Subcutaneous abdominal adipose tissue (tissue), 5 donors: ENCODE measurements around the gene SRF.

Experiments used
- H3K27ac ChIP-seq: one replicate; pipeline ENCODE4 v1.7.0; 2013; ENCODE audit warnings: low read depth, mild to moderate bottlenecking, inconsistent platforms, low read length, moderate library complexity
- H3K27me3 ChIP-seq, 5 donors: one replicate each; pipeline ENCODE4 v1.7.0; 2013; ENCODE audit warnings: low read length in 5 of 5, inconsistent platforms in 1 of 5; ENCODE audit not compliant: control insufficient read depth in 5 of 5, insufficient read depth in 4 of 5
- H3K36me3 ChIP-seq, 5 donors: one replicate each; pipeline ENCODE4 v1.7.0; 2013; ENCODE audit warnings: low read length in 5 of 5; ENCODE audit not compliant: control insufficient read depth in 5 of 5, insufficient read depth in 5 of 5
- H3K4me1 ChIP-seq, 5 donors: one replicate each; pipeline ENCODE4 v1.7.0; 2013; ENCODE audit warnings: low read length in 5 of 5, mild to moderate bottlenecking in 3 of 5, moderate library complexity in 1 of 5; ENCODE audit not compliant: control insufficient read depth in 5 of 5, insufficient read depth in 5 of 5
- H3K4me3 ChIP-seq, 5 donors: one replicate each; pipeline ENCODE4 v1.7.0; 2013; ENCODE audit warnings: low read length in 5 of 5, low read depth in 1 of 5
- H3K9ac ChIP-seq, 5 donors: one replicate each; pipeline ENCODE4 v1.7.0; 2013; ENCODE audit warnings: low read length in 5 of 5, mild to moderate bottlenecking in 4 of 5, moderate library complexity in 3 of 5
- H3K9me3 ChIP-seq, 5 donors: one replicate each; pipeline ENCODE4 v1.7.0; 2013; ENCODE audit warnings: low read length in 5 of 5; ENCODE audit not compliant: control insufficient read depth in 5 of 5
- donor health status: healthy.
- donor health status: healthy.
- donor health status: healthy.
- donor health status: healthy.
- donor health status: healthy.

Gene SRF

DNA sequence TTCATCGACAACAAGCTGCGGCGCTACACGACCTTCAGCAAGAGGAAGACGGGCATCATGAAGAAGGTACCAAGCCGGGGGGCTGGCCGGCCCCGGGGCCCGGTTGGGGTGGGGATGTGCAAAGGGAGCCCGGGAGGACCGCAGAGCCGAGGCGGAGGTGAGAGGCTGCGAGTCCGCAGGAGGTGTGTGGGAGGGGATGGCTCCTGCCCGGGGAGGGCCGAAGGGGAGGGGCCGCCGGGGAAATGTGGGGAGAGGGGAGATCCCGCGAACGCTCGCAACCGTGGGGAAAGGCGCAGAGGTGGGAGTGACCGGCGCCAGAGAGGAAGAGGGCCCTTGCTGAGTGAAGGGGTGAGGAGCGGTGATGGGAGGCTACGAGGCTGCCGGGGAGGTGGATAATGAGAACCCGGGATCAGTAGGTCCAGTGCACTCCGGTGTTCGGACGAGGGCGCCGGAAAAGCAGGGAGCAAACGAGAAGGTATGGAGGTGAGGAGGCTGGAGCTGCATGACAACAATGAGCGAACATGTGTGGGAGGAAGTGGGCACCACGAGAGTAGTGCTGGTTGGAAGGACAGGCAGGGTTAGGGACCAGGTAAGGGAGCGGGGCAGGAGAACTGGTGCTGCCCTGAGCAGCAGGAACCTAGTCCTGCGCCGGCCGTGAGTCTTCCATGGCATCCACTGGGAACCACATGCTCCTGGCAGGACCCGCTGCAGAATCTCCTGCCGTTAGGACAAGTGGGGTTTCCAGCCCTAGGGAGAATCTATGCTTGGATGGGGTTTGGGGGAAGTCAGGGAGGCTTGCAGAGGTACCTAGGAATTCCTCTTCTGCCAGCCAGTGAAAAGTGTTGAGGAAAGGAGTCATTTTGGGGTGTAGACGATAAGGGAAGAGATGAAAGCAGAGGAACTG lies 1.3 kb downstream of the SRF start:
- H3K4me1 ChIP-seq = peaks cover 10 to 54% (median 41%) of the 10 kb centered on the region in 5 donors

GRCh38 chr6:43173591-43174262 lies 2.7 kb downstream of the SRF start:
- Histone ChIP-seq H3K4me1 (peaks cover 10 to 54% (median 41%) of the 10 kb centered on the region in 5 donors), H3K36me3 (peaks cover 0 to 30% (median 28%) of the 10 kb centered on the region in 5 donors), H3K27ac (peak overlapping the region; percentile 92), H3K4me3 (peak overlapping the region; percentile 34 to 97 (median 66)), H3K9me3 (no peaks in the 10 kb centered on the region), H3K9ac (peak overlapping the region; percentile 64 to 91 (median 75)), H3K27me3 (no peaks in the 10 kb centered on the region)

More for the DNA sequence above, 1.3 kb downstream of the SRF start:
- Histone ChIP-seq H3K36me3 (peaks cover 0 to 20% (median 18%) of the 10 kb centered on the region in 5 donors), H3K27ac (peak overlapping the region; percentile 92), H3K4me3 (peak overlapping the region; percentile 74 to 97 (median 84)), H3K9me3 (no peaks in the 10 kb centered on the region), H3K27me3 (no peaks in the 10 kb centered on the region), H3K9ac (peak overlapping the region; percentile 68 to 91 (median 84))

- Histone ChIP-seq H3K27me3 (no peaks in the 10 kb centered on the region), H3K9me3 (no peaks in the 10 kb centered on the region), H3K36me3 (peaks cover 0 to 38% (median 36%) of the 10 kb centered on the region in 5 donors), H3K27ac (peak overlapping the region; percentile 92), H3K9ac (peak overlapping the region in 4 of 5 donors; percentile 64 to 85 (median 80)), H3K4me1 (peaks cover 10 to 54% (median 41%) of the 10 kb centered on the region in 5 donors), H3K4me3 (peak overlapping the region; percentile 65 to 97 (median 66))
Measured at GRCh38 chr6:43174263-43175112, 3.4 kb downstream of the SRF start.

DNA sequence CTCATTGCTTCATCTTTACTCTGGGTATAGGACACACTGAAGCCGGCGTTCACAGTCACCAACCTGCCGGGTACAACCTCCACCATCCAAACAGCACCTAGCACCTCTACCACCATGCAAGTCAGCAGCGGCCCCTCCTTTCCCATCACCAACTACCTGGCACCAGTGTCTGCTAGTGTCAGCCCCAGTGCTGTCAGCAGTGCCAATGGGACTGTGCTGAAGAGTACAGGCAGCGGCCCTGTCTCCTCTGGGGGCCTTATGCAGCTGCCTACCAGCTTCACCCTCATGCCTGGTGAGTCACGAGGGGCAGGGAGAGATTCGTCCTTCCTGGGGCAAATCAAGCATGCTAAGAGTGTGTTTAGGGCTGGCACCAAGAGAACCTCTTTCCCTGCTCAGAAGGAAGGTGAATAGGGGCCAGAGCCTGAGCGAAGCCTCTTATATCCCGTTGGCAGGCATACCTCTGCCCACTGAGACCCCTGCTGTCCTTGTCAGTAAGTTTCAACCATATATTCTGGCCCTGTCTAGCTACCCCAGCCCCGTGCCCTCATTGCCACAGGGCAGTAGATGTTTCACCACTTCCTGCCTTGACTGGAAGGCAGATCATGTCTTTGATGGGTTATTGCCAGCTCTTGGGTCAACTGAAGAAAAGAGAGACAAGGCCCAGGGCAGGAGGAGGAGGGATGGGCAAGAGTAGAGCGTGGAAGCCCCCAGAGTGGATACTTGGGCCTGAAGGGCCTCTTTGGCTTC lies 4.8 kb downstream of the SRF start:
- peaks cover 0 to 40% (median 36%) of the 10 kb centered on the region in 5 donors for H3K36me3 ChIP-seq
- H3K27ac ChIP-seq = peak overlapping the region; percentile 92
- H3K9ac ChIP-seq = peak overlapping the region in 1 of 5 donors; percentile 85
- no peak overlapping the region for H3K4me3 ChIP-seq
- peaks cover 10 to 44% (median 35%) of the 10 kb centered on the region in 5 donors for H3K4me1 ChIP-seq
- H3K27me3 ChIP-seq = no peaks in the 10 kb centered on the region
- no peaks in the 10 kb centered on the region for H3K9me3 ChIP-seq

GRCh38 chr6:43176423-43176786 lies 5.3 kb downstream of the SRF start:
- Histone ChIP-seq H3K27ac (peak overlapping the region; percentile 92), H3K4me3 (no peak overlapping the region), H3K36me3 (peaks cover 0 to 40% (median 36%) of the 10 kb centered on the region in 5 donors), H3K27me3 (no peaks in the 10 kb centered on the region), H3K9me3 (no peaks in the 10 kb centered on the region), H3K9ac (peak overlapping the region in 1 of 5 donors; percentile 39), H3K4me1 (peaks cover 12 to 45% (median 37%) of the 10 kb centered on the region in 5 donors)

DNA sequence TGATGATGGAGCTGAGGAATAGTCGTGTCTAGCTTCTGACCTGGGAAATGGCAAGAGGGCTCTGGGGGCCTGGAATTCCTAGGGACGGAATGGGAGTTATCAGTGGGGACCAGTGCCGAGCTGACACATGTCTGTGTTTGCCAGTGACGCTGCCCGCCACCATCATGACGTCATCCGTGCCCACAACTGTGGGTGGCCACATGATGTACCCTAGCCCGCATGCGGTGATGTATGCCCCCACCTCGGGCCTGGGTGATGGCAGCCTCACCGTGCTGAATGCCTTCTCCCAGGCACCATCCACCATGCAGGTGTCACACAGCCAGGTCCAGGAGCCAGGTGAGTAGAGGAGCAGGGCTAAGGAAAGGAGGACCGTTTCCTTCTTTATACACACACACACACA lies 7.1 kb downstream of the SRF start:
- H3K27ac ChIP-seq = no peak overlapping the region
- no peak overlapping the region for H3K9ac ChIP-seq
- no peak overlapping the region for H3K4me3 ChIP-seq
- H3K36me3 ChIP-seq = peaks cover 0 to 40% (median 36%) of the 10 kb centered on the region in 5 donors
- H3K27me3 ChIP-seq = no peaks in the 10 kb centered on the region
- no peaks in the 10 kb centered on the region for H3K9me3 ChIP-seq
- peaks cover 13 to 45% (median 37%) of the 10 kb centered on the region in 5 donors for H3K4me1 ChIP-seq

GRCh38 chr6:43178951-43179830 lies 8.1 kb downstream of the SRF start:
- Histone ChIP-seq H3K27me3 (no peaks in the 10 kb centered on the region), H3K9ac (no peak overlapping the region), H3K36me3 (peaks cover 0 to 42% (median 36%) of the 10 kb centered on the region in 5 donors), H3K4me1 (peaks cover 4 to 39% (median 32%) of the 10 kb centered on the region in 5 donors), H3K4me3 (no peak overlapping the region), H3K27ac (no peak overlapping the region), H3K9me3 (no peaks in the 10 kb centered on the region)

DNA sequence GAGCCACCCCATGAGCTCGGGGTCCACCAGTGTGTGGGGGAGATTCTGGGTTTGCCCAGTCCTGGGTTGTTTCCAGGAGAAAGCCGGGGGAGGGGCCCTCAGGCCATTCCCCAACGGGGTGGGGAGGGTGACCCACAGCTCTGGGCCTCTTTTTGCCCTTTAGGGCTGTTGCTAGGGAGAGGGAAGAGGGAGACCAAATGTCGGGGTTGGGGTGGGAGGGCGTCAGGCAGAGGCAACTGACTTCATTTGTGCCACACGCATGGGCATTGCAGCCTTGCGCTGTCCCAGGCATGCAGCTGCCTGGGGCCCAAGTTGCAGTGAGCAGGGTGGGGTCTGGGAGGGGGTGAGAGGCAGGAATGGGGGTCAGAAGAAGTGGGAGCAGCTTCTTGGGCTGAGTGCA lies 9.0 kb downstream of the SRF start:
- H3K4me3 ChIP-seq = no peak overlapping the region
- H3K36me3 ChIP-seq = peaks cover 0 to 49% (median 38%) of the 10 kb centered on the region in 5 donors
- H3K27me3 ChIP-seq = no peaks in the 10 kb centered on the region
- H3K27ac ChIP-seq = no peak overlapping the region
- no peak overlapping the region for H3K9ac ChIP-seq
- peaks cover 4 to 32% (median 30%) of the 10 kb centered on the region in 5 donors for H3K4me1 ChIP-seq
- H3K9me3 ChIP-seq = no peaks in the 10 kb centered on the region
